NCI-H187 (cell line): ENCODE measurements around the gene NUAK1.

Source experiments
- DNase-seq, 2 experiments: peaks; one replicate each; lab custom pipeline; 2025; lab: John Stamatoyannopoulos, UW

The NUAK1 gene

GRCh38 chr12:106109168-106109910, 29.4 kb downstream of the NUAK1 start:
- no peak for DNase-seq

DNA sequence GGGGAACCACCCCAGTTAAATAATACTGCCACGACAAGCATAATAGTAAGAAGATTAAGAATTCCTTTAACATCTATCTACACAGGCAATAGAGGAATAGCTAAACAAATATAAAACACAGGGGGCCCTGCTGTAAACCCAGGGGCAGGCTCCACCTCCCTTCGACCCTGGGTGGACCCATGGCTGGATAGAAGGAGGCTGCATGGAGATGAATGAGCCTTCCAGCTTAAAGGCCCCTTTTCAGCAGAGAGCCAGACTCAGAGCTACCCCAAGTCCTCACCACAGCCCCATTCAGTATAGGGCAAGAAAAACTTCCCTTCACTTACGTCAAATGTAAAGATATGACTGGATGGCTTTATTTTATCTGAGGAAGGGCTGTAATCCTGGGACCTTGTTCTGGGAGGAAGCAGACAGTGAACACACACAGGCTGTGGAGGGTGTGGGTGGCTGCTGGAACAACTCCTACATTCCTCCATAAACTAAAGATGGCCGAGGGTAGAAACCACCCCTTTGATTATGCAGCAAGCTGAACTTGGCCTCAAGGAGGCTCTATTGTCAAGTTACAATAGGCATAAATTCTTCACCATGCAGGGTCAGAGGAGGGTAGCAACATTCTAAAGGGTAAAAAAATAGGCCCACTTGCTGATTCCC, 30.4 kb downstream of the NUAK1 start:
- no peak for DNase-seq

DNA sequence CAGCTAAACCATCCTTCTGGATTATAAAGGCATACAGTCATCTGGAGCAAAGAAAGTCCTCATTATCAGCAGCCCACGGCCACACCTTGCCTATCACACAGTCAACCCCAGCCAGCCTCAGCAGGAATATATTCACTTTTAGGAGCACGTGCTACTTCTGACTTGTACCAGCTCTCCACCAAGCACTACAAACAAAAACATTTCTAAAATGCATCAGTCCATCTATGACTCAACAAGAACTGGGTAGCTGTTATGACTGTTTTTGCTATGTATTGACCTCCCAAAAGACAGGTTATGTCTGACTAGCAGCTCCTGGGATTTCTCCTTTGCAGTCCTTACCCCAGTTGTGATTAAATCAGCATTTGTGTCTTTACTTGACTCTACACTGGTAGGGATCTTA, 31.2 kb downstream of the NUAK1 start:
- no peak for DNase-seq

DNA sequence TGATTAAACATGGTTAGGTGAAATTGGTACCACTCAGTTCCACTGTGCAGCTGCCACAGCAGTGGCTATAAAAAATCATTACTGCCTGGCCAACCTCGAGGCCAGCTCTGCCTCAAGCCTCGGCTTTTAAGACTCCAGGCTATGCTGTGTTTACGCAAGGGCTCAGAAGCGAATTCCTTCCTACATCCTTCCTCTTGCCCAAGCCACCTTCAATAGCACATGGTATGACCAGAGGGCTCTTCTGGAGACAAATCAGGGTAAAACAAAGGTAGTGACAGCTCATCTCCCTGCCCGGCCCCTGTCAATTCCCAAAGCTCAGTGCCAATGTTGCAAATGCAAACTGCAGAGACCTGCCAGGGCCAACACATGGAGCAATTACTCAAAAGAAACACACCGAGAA, 31.9 kb downstream of the NUAK1 start:
- no peak for DNase-seq

- DNase-seq: no peak
Observed at GRCh38 chr12:106106061-106106566, 32.6 kb downstream of the NUAK1 start.

- no peak for DNase-seq
Observed at GRCh38 chr12:106101803-106102202, 37.0 kb downstream of the NUAK1 start.

GRCh38 chr12:106098691-106099200, 40.0 kb downstream of the NUAK1 start:
- DNase-seq: no peak

DNA sequence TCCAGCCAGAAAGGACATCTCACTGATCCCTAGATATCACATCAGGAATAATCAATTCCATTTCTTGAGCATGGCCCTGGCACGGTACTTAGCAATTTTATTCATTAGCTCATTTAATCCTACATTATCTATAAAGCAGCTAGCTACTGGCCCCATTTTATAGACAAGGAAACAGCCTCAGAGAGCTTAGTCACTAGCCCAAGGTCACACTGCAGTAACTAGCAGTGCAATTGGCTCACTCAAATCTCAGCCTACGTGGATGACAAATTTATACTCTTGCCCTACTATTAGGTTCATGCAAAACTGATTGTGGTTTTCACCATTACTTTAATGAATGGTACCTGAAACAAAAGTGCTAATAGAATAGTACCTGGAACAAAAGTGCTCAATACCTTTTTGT, 41.7 kb downstream of the NUAK1 start:
- no peak for DNase-seq

GRCh38 chr12:106096376-106096775, 42.4 kb downstream of the NUAK1 start:
- DNase-seq: no peak

DNA sequence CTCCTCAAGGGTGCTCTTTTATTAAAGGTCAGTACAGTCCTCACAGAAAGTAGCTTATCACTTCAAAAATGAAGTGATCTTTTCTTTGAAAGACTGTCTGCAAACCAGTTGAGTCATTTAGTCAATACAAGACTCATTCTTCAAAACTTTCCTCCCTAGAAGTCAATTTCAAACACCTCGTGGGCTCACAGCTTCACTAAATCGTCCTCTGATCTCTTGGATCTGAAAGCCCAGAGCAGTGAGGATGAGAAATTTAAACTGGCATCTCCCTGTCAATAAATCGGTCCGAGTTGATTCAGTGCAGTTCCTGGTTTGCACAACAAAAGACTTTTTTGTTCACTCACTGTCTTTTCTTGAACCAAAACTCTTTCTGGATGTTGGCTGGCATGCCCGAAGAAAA, 44.5 kb downstream of the NUAK1 start:
- no peak for DNase-seq

- no peak for DNase-seq
Observed at GRCh38 chr12:106093246-106093645, 45.5 kb downstream of the NUAK1 start.

DNA sequence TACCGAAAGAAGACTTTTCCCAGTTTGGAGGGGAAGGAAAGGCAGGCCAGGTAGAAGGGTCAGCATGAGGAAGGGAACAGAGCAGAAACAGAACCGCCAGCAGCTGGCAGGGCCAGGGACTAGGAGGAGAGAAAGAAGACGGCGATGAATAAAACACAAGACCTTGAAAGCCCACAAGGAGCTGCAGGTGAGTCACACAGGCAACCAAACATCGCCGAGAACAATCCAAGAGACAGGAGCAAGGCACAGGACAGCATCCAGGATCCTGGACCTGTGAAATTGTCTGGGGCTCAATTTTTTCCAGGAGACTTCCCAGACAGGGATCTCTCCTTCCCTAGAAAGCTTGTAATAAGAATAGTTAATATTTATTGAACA, 47.3 kb downstream of the NUAK1 start:
- DNase-seq: no peak

GRCh38 chr12:106090591-106091445, 47.9 kb downstream of the NUAK1 start:
- no peak for DNase-seq

- DNase-seq: no peak
Observed at GRCh38 chr12:106089935-106090334, 48.8 kb downstream of the NUAK1 start.

- no peak for DNase-seq
Observed at GRCh38 chr12:106088811-106089485, 49.8 kb downstream of the NUAK1 start.

GRCh38 chr12:106088246-106088808, 50.4 kb downstream of the NUAK1 start:
- DNase-seq: no peak

DNA sequence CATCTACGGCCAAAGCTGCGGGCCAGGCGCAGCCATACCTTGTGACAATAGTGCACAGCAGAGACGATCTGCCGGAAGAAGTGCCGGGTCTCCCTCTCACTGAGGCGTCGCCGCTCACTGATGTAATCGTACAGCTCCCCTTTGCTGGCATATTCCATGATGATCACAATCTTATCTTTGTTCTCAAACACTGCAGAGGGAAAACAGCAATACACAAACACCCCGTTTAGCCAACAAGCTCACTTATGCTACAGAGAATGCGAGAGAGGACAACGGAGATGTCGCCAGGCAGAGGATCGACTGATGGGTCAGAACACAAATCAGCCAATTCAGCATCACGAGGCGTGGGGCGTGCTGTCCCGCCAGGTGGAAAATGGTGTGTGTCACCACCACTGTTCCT, 52.1 kb downstream of the NUAK1 start:
- no peak for DNase-seq

DNA sequence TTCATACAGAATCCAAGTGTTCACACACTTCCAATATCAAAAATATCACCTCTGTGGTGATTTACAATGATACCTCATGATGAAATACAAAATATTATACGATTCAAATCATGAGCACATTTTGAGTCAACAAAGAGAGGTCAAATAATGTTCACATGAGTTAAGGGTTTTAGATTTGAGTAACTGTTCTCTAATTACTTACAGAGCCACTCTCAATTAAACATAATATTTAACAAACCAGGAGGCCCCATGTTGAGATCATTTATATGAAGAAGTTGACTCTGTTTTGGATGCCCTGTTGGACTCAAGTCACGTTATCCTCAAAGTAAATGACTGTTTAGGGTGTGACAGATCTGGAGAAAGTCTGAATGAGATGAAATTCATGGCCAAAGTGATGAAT, 53.5 kb downstream of the NUAK1 start:
- no peak for DNase-seq

DNA sequence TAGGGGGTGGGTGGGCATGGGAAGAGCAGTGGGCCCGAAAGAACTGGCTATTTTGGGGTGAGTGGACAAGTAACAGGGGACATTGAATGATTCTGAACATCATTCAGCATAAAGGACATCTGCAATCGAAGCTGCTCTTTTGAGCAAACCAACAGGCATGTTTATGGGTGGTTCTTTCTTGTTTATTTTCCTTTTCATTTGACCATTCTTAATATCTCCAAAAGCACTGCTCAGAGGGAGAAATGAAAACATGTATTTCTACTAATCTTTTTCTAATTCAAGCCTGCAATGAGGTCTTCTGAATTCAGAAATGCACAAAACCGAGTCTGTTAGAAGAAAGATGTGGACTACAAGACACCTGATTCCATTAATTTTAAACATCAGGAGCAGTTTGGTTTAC, 54.0 kb downstream of the NUAK1 start:
- no peak for DNase-seq

GRCh38 chr12:106084014-106084671, 54.6 kb downstream of the NUAK1 start:
- DNase-seq: no peak
